HEK293T (cell line): ENCODE results near the gene SCYL2.
"Not testable (repeated sequence)": the region's sequence is repeated elsewhere in the genome, so short reads cannot be mapped to it uniquely, and the experiment has no call there.

Experiments used
- CTCF ChIA-PET: fragments of 350-600 bp; formaldehyde crosslinking; extraction: SDS; loops from one replicate; lab custom pipeline; 2021; ENCODE audit warnings: antibody characterized with exemption, inconsistent platforms; lab: Yijun Ruan, JAX
- POLR2A ChIA-PET: fragments of 350-600 bp; formaldehyde crosslinking; extraction: SDS; loops from one replicate; lab custom pipeline; 2020; ENCODE audit warnings: antibody characterized with exemption, inconsistent platforms; lab: Yijun Ruan, JAX
- DNase-seq: peaks from one replicate; pipeline ENCODE4 v3.0.0; 2012; ENCODE audit warnings: mixed read lengths; ENCODE audit errors: extremely low spot score
- ARNT ChIP-seq: fragments of 450-650 bp; IDR thresholded peaks from 2 replicates; pipeline ENCODE4 v1.6.1; 2017; ENCODE audit warnings: mild to moderate bottlenecking
- BHLHE40 ChIP-seq: fragments of 450-650 bp; IDR thresholded peaks from 2 replicates; pipeline ENCODE4 v1.6.1; 2016; ENCODE audit warnings: mild to moderate bottlenecking, moderate library complexity, borderline replicate concordance
- CTBP1 ChIP-seq: fragments of 450-650 bp; IDR thresholded peaks from 2 replicates; pipeline ENCODE4 v1.6.1; 2016; ENCODE audit warnings: borderline replicate concordance
- ELF4 ChIP-seq: fragments of 450-650 bp; IDR thresholded peaks from 2 replicates; pipeline ENCODE4 v1.6.1; 2017; ENCODE audit warnings: antibody characterized with exemption
- FOXA1 ChIP-seq: fragments of 450-650 bp; IDR thresholded peaks from 2 replicates; pipeline ENCODE4 v1.6.1; 2016; ENCODE audit warnings: mild to moderate bottlenecking
- FOXK2 ChIP-seq: fragments of 450-650 bp; IDR thresholded peaks from 2 replicates; pipeline ENCODE4 v1.6.1; 2016; ENCODE audit warnings: mild to moderate bottlenecking
- FOXM1 ChIP-seq: fragments of 450-650 bp; IDR thresholded peaks from 2 replicates; pipeline ENCODE4 v1.6.1; 2017; ENCODE audit warnings: mild to moderate bottlenecking, borderline replicate concordance
- HDGF ChIP-seq: fragments of 450-650 bp; IDR thresholded peaks from 2 replicates; pipeline ENCODE4 v1.6.1; 2017; ENCODE audit warnings: antibody characterized with exemption, borderline replicate concordance
- L3MBTL2 ChIP-seq: fragments of 450-650 bp; conservative IDR thresholded peaks from 2 replicates; pipeline ENCODE4 v1.6.1; 2016; ENCODE audit warnings: mild to moderate bottlenecking
- LEF1 ChIP-seq: fragments of 450-650 bp; IDR thresholded peaks from 2 replicates; pipeline ENCODE4 v1.6.1; 2017; ENCODE audit warnings: mild to moderate bottlenecking, borderline replicate concordance
- NFRKB ChIP-seq: fragments of 450-650 bp; IDR thresholded peaks from 2 replicates; pipeline ENCODE4 v1.6.1; 2016; ENCODE audit warnings: mild to moderate bottlenecking, moderate library complexity
- SP1 ChIP-seq: fragments of 450-650 bp; IDR thresholded peaks from 2 replicates; pipeline ENCODE4 v1.6.1; 2017
- SUZ12 ChIP-seq: fragments of 450-650 bp; IDR thresholded peaks from 2 replicates; pipeline ENCODE4 v1.6.1; 2016; ENCODE audit warnings: mild to moderate bottlenecking
- TARDBP ChIP-seq: fragments of 450-650 bp; IDR thresholded peaks from 2 replicates; pipeline ENCODE4 v1.6.1; 2016
- ZNF384 ChIP-seq: fragments of 450-650 bp; IDR thresholded peaks from 2 replicates; pipeline ENCODE4 v1.6.1; 2016
- TF ChIP-seq, protein P1 (sequence below): fragments of 450-650 bp; IDR thresholded peaks from 2 replicates; pipeline ENCODE4 v1.6.1; 2016

Gene SCYL2

GRCh38 chr12:100229876-100230275 lies 37.1 kb upstream of the SCYL2 start:
- ChIA-PET POLR2A (no interaction called here), CTCF (interaction anchor here (0.7 to 1.0 kb wide), 2 partner anchors 168 to 175 kb away, joined by 4 to 6 read pairs; no protein-coding TSS in a partner anchor)
- TF ChIP-seq LEF1 = no peak
- no peak for TF ChIP-seq NFRKB
- TF ChIP-seq FOXK2 = no peak
- TF ChIP-seq FOXM1 = no peak
- TF ChIP-seq ELF4 = no peak
- no peak for TF ChIP-seq HDGF
- no peak for TF ChIP-seq ARNT
- TF ChIP-seq TARDBP = no peak
- DNase-seq = no peak

GRCh38 chr12:100231873-100232272 lies 35.1 kb upstream of the SCYL2 start:
- DNase-seq, CTCF ChIA-PET, POLR2A ChIA-PET: not testable (repeated sequence)

GRCh38 chr12:100234166-100234565 lies 32.8 kb upstream of the SCYL2 start:
- no peak for DNase-seq
- TF ChIP-seq L3MBTL2 (peak; percentile 53; the same call in 1 of the 2 replicates), SP1 (no peak)
- POLR2A ChIA-PET = interaction anchor here (1.0 kb wide), 1 partner anchor 111 kb away, joined by 3 read pairs; no protein-coding TSS in a partner anchor
- CTCF ChIA-PET = interaction anchor here (0.9 to 2.5 kb wide), 2 partner anchors 10 to 170 kb away, joined by 3 to 13 read pairs; no protein-coding TSS in a partner anchor

DNA sequence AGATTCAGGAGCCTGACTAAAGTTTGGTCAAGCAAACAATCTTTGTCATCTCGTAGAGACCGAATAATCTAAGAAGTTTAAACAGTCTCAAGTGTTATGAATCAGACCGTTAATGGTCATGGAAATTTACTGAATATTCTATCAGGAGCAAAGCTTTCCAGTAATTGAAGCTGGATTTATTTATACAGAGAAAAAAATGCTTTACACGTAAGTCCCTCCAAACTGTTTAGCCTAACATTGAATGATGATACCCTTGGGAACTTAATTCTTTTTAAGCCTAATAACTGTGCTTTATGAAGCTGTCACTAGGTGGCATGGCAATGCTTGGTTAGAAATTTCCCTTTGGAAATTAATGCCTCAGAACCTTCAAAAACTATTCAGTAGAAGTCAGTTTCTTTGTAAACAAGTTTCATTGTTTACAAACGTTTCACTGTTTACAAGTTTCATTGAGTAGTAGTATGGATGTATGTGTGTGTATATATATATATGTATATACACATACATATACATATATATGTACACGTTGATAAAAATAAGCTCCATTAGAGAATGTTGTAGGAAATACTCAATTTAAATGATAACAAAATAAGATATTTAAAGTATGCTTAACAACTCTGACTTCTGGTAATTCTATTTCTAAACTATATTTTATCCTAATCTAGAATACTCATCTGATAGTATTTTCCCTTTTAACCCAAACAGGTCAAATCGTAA lies 32.2 kb upstream of the SCYL2 start:
- peak; percentile 23 for DNase-seq
- POLR2A ChIA-PET = interaction anchor here (0.8 to 1.0 kb wide), 2 partner anchors 32 to 110 kb away, joined by 3 to 4 read pairs; partner anchors contain the start of genes DEPDC4 and SCYL2
- no peak for TF ChIP-seq FOXM1
- TF ChIP-seq, protein P1, sequence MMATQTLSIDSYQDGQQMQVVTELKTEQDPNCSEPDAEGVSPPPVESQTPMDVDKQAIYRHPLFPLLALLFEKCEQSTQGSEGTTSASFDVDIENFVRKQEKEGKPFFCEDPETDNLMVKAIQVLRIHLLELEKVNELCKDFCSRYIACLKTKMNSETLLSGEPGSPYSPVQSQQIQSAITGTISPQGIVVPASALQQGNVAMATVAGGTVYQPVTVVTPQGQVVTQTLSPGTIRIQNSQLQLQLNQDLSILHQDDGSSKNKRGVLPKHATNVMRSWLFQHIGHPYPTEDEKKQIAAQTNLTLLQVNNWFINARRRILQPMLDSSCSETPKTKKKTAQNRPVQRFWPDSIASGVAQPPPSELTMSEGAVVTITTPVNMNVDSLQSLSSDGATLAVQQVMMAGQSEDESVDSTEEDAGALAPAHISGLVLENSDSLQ = peak; percentile 84
- CTCF ChIA-PET = interaction anchor here (0.6 to 2.5 kb wide), 3 partner anchors 9 to 170 kb away, joined by 3 to 13 read pairs (median 3); no protein-coding TSS in a partner anchor

- ChIA-PET POLR2A (no interaction called here), CTCF (no interaction called here)
- no peak for DNase-seq
- TF ChIP-seq FOXA1 = no peak
- no peak for TF ChIP-seq ZNF384
- TF ChIP-seq, protein P1 = no peak
- TF ChIP-seq ELF4 = no peak
- TF ChIP-seq LEF1 = no peak
- TF ChIP-seq TARDBP = no peak
These were observed 28.2 kb upstream of the SCYL2 start for GRCh38 chr12:100238801-100239200.

GRCh38 chr12:100239589-100239988 lies 27.4 kb upstream of the SCYL2 start:
- POLR2A ChIA-PET = no interaction called here
- TF ChIP-seq ARNT (no peak), SUZ12 (no peak), ELF4 (no peak), LEF1 (no peak), CTBP1 (no peak), SP1 (no peak), BHLHE40 (no peak), FOXK2 (no peak), NFRKB (no peak), FOXM1 (no peak), FOXA1 (no peak)
- no peak for DNase-seq
- CTCF ChIA-PET = no interaction called here

DNA sequence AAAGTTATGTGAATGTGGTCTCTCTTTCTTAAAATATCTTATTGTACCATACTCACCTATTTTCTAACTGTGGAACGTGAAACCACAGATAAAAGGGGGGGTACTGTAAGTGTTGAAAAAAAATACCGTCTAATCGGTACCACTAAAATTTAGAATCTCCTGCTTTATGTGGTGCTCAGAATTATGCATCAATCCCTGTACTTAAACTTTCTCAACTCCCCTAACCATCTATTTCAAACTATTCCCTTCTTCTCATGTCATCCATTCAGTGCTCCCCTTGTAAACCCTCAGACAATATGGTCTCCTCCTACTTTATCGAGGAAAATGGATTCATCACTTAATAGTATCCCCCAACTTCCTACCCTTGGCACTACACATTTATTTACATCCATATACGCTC lies 23.8 kb upstream of the SCYL2 start:
- DNase-seq = no peak
- POLR2A ChIA-PET = no interaction called here
- CTCF ChIA-PET = no interaction called here
- TF ChIP-seq ZNF384 (no peak), FOXA1 (no peak), NFRKB (no peak), ELF4 (no peak), BHLHE40 (no peak), ARNT (no peak), TARDBP (no peak), HDGF (no peak), L3MBTL2 (no peak), SP1 (no peak), FOXM1 (no peak), CTBP1 (no peak), FOXK2 (no peak), LEF1 (no peak), SUZ12 (no peak)

DNA sequence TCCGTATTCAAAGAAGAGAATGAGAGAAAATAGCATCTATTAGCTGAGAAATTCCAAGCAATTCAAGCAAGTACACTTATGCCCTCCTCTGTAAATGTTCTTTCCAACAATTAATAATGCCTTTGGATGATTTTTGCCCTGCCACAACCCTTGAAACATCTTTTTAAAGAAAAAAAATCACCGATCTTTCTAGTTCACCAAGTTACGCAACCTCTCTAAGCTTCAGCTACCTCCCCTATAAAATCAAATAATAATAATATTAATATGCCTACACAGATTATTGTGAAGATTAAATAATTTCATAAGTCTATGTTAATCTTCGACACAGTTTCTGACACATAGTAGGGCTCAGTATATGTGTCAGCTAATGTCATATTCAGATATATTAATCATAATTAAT lies 19.2 kb upstream of the SCYL2 start:
- POLR2A ChIA-PET = no interaction called here
- CTCF ChIA-PET = no interaction called here
- DNase-seq = no peak
- TF ChIP-seq SP1 = no peak
- TF ChIP-seq SUZ12 = no peak
- no peak for TF ChIP-seq ELF4
- TF ChIP-seq TARDBP = no peak
- no peak for TF ChIP-seq NFRKB
- TF ChIP-seq, protein P1 = no peak
- TF ChIP-seq ZNF384 = no peak
- TF ChIP-seq BHLHE40 = no peak
- TF ChIP-seq FOXK2 = no peak
- TF ChIP-seq FOXM1 = no peak
- TF ChIP-seq ARNT = no peak
- no peak for TF ChIP-seq CTBP1
- TF ChIP-seq HDGF = no peak
- TF ChIP-seq L3MBTL2 = no peak
- no peak for TF ChIP-seq LEF1
- TF ChIP-seq FOXA1 = no peak
